HG03378 (cell line): ENCODE results near the gene CXCL16.

ENCODE experiments used
- ATAC-seq: cut with Tn5 transposase; IDR thresholded peaks from one replicate; pipeline ENCODE4 v1.9.1; 2021; ENCODE audit warnings: mild to moderate bottlenecking, moderate library complexity; ENCODE audit not compliant: unreplicated experiment

The CXCL16 gene

GRCh38 chr17:4739122-4740024 lies at the start of gene CXCL16, which contains the start of gene ZMYND15:
Gene CXCL16 (minus strand): TSS chr17:4739928. CDS start chr17:4739339, 589 bp downstream.
Gene ZMYND15 (plus strand): TSS chr17:4739833. CDS start chr17:4740549, 716 bp downstream.
- no peak for ATAC-seq

- no peak for ATAC-seq
Observed at GRCh38 chr17:4788807-4789700, 49.3 kb upstream of the CXCL16 start, which contains the start of gene GLTPD2. Gene GLTPD2 (plus strand): TSS chr17:4788964. CDS start chr17:4789012, 48 bp downstream.

GRCh38 chr17:4788159-4788806 lies 48.6 kb upstream of the CXCL16 start:
- ATAC-seq: no peak

DNA sequence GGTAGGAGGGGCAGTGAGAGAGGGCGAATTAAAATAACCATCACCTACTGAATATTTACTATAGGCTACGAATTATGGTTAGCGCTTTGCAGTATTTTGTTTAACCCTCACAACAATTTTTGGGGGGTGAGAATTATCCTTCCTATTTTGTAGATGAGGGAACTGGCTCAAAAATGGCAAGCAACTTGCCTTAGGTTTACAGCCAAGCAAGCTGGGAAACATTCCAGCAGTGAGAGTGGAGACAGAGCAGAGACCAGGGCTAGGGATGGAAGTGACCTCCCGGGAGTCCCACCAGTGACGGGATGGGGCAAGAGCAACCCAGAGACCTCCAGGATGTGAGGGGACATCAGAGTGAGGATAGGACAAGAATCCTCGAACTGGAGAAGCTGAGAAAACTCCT lies 46.8 kb upstream of the CXCL16 start:
- ATAC-seq: no peak

- no peak for ATAC-seq
Observed at GRCh38 chr17:4786106-4786511, 46.4 kb upstream of the CXCL16 start, which contains the start of gene VMO1. Gene VMO1 (minus strand): TSS chr17:4786364. CDS start chr17:4786352, 12 bp downstream.

- no peak for ATAC-seq
Observed at GRCh38 chr17:4785311-4786105, 45.8 kb upstream of the CXCL16 start.

DNA sequence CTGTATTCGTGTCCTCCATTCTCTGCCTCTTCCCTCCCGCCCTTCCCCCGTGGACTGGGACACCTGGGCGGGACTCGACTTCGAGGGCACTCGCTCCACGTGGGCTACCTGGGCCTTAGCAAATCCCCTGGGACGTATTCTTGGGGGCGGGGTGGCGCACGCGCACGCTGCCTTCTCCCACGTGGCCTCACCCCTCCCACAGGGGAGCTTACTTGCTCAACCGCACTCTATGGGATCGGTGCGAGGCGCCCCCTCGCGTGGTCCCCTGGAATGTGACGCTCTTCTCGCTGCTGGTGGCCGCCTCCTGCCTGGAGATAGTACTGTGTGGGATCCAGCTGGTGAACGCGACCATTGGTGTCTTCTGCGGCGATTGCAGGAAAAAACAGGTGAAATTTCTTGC lies 42.9 kb upstream of the CXCL16 start:
- no peak for ATAC-seq

GRCh38 chr17:4780325-4780955 lies 40.7 kb upstream of the CXCL16 start:
- ATAC-seq: no peak

GRCh38 chr17:4777969-4778760 lies 38.4 kb upstream of the CXCL16 start:
- no peak for ATAC-seq

- ATAC-seq: no peak
Observed at GRCh38 chr17:4772235-4772613, 32.5 kb upstream of the CXCL16 start.

DNA sequence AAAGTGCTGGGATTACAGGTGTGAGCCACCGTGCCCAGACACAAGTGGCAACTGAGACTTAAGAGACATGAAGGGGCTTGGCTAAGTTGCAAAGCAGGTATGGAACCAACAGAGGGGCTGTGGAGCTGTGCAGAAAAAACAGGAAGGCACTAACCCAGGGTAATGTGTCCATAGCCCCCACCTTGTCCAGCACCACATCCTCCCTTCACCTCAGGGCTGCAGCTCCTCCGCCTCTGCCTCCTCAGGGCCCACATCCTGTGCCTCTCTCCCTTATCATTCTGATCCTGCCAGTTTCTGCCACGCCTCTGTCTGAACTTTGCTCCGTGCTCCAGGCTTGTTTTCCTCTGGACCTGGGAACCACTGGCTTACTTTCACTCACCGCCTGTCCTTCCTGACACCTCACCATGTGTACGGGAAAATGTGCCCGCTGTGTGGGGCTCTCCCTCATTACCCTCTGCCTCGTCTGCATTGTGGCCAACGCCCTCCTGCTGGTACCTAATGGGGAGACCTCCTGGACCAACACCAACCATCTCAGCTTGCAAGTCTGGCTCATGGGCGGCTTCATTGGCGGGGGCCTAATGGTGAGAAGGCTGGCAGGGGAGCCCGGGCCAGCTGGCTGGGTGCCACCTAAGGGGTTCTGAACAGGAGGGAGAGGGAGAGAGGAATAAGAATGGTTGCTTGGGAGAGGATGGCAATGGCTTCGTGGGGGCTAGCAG lies 31.9 kb upstream of the CXCL16 start, which contains the start of gene TM4SF5:
Gene TM4SF5, plus strand, starts transcription at position 368 of the 716 bp plus-strand sequence. Its CDS starts 37 bp downstream, at position 405.
- no peak for ATAC-seq

- no peak for ATAC-seq
Observed at GRCh38 chr17:4769628-4770027, 29.9 kb upstream of the CXCL16 start.

GRCh38 chr17:4768298-4768697 lies 28.6 kb upstream of the CXCL16 start:
- ATAC-seq: no peak

GRCh38 chr17:4766723-4767122 lies 27.0 kb upstream of the CXCL16 start:
- no peak for ATAC-seq

DNA sequence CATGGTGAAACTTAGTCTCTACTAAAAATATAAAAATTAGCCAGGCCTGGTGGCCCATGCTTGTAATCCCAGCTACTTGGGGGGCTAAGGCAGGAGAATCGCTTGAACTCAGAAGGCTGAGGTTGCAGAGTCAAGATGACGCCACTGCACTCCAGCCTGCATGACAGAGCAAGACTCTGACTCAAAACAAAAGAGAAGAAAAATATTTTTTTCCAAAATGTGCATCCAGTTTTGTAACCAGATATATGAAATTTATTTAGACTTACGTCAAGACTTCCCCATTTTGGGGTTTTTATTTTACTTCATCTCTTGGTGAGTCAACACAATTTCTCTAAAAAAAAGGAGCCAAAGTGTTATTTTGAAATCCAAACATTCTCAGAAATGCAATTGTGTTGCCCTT lies 26.5 kb upstream of the CXCL16 start:
- no peak for ATAC-seq

GRCh38 chr17:4764595-4764994 lies 24.9 kb upstream of the CXCL16 start:
- ATAC-seq: no peak

- no peak for ATAC-seq
Observed at GRCh38 chr17:4759776-4760236, 20.1 kb upstream of the CXCL16 start.

DNA sequence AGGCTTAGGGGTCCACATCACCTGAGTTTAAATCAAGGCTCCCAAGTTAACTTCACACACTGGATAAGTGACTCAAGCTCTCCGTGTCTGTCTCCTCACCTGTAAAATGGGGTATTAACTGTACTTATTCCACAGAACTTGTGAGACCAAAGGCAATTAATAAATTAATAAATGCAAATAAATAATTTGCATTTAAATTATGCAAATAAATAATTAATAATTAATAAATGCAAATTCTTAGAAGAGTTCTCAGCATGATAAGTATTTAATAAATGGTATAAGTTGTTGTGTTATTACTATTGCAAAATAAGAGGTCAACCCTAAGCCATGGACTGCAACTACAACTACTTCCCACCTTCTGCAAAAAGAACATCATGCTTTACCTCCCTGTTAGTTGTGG lies 13.7 kb upstream of the CXCL16 start:
- no peak for ATAC-seq
